ENCODE measurements around the gene ZCCHC24.

DNA sequence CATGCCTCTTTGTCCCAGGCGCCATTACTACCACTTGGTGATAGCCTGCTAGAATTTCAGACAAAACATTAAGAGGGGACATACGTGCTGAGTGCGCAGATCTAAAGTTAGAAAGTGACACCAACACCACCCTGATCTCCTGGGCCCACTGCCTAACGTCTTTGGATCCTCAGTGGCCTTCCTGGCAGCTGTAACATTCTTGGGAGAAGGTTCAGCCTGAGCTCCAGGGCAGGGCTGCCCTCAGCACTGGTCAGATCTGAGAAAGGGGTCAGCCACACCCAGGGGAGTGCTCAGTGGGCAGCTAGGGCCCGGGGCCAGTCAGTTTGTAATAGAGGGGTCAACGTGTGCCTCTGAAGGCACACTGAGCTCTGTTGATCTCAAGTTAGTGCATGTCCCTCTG lies 48.4 kb downstream of the ZCCHC24 start:
- TF ChIP-seq EZH2phosphoT487 (IDR thresholded peaks at IDR 0.05; ENCODE audit: borderline replicate concordance, low read length), result no peak
- TF ChIP-seq, protein P1, sequence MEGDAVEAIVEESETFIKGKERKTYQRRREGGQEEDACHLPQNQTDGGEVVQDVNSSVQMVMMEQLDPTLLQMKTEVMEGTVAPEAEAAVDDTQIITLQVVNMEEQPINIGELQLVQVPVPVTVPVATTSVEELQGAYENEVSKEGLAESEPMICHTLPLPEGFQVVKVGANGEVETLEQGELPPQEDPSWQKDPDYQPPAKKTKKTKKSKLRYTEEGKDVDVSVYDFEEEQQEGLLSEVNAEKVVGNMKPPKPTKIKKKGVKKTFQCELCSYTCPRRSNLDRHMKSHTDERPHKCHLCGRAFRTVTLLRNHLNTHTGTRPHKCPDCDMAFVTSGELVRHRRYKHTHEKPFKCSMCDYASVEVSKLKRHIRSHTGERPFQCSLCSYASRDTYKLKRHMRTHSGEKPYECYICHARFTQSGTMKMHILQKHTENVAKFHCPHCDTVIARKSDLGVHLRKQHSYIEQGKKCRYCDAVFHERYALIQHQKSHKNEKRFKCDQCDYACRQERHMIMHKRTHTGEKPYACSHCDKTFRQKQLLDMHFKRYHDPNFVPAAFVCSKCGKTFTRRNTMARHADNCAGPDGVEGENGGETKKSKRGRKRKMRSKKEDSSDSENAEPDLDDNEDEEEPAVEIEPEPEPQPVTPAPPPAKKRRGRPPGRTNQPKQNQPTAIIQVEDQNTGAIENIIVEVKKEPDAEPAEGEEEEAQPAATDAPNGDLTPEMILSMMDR (IDR thresholded peaks at IDR 0.05; ENCODE audit: low read depth, low read length, poor library complexity, severe bottlenecking), result no peak

Measured in DOHH2 (cell line).